Measurements from ENCODE around the gene MPZL1. TPM values are rescaled to one million over a fixed set of nuclear protein-coding genes. Genes with fewer than 3 reads are reported as not detected.
A peak's percentile ranks its signal among the peaks of the same experiment; 100 is the strongest.

The MPZL1 gene
- total and polyA plus RNA-seq, 2 of the 13 experiments (the other 11 are each of a cell fraction or from before 2014, with no cell fraction given), result 38.0 to 68.7 TPM

- TF ChIP-seq AHDC1 (CRISPR knock-in tag; IDR thresholded peaks at IDR 0.05; ENCODE audit: borderline replicate concordance) (0 out of 2 replicates have a peak, but pooled peaks have one; percentile 17), KDM2A (CRISPR knock-in tag; IDR thresholded peaks at IDR 0.05; ENCODE audit: borderline replicate concordance, low read depth) (peak; percentile 94; the same call in 1 of the 2 replicates), ZNF224 (CRISPR knock-in tag; IDR thresholded peaks at IDR 0.05) (no peak), ETV6 (CRISPR knock-in tag; conservative IDR thresholded peaks at IDR 0.05) (peak; percentile 65; the same call in 1 of the 2 replicates), ZBTB43 (CRISPR knock-in tag; conservative IDR thresholded peaks at IDR 0.05) (peak; percentile 29; the same call in 1 of the 2 replicates), ZFY (CRISPR knock-in tag; IDR thresholded peaks at IDR 0.05) (peak; percentile 70), ISL2 (CRISPR knock-in tag; IDR thresholded peaks at IDR 0.05) (peak; percentile 26; the same call in 1 of the 2 replicates), CHCHD3 (CRISPR knock-in tag; IDR thresholded peaks at IDR 0.05) (0 out of 2 replicates have a peak, but pooled peaks have one; percentile 55), HBP1 (CRISPR knock-in tag; IDR thresholded peaks at IDR 0.05; ENCODE audit: low read depth) (no peak), CBFB (CRISPR knock-in tag; IDR thresholded peaks at IDR 0.05) (peak; percentile 80; the same call in 1 of the 2 replicates), ZNF883 (CRISPR knock-in tag; IDR thresholded peaks at IDR 0.05; ENCODE audit: not compliant biosample characterization) (peak; percentile 41), ZNF746 (CRISPR knock-in tag; IDR thresholded peaks at IDR 0.05) (no peak; the same call in none of the 2 replicates)
- TF ChIP-seq, protein P1, sequence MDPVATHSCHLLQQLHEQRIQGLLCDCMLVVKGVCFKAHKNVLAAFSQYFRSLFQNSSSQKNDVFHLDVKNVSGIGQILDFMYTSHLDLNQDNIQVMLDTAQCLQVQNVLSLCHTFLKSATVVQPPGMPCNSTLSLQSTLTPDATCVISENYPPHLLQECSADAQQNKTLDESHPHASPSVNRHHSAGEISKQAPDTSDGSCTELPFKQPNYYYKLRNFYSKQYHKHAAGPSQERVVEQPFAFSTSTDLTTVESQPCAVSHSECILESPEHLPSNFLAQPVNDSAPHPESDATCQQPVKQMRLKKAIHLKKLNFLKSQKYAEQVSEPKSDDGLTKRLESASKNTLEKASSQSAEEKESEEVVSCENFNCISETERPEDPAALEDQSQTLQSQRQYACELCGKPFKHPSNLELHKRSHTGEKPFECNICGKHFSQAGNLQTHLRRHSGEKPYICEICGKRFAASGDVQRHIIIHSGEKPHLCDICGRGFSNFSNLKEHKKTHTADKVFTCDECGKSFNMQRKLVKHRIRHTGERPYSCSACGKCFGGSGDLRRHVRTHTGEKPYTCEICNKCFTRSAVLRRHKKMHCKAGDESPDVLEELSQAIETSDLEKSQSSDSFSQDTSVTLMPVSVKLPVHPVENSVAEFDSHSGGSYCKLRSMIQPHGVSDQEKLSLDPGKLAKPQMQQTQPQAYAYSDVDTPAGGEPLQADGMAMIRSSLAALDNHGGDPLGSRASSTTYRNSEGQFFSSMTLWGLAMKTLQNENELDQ (CRISPR knock-in tag; IDR thresholded peaks at IDR 0.05; ENCODE audit: borderline replicate concordance), result no peak
- TF ChIP-seq, protein P2, sequence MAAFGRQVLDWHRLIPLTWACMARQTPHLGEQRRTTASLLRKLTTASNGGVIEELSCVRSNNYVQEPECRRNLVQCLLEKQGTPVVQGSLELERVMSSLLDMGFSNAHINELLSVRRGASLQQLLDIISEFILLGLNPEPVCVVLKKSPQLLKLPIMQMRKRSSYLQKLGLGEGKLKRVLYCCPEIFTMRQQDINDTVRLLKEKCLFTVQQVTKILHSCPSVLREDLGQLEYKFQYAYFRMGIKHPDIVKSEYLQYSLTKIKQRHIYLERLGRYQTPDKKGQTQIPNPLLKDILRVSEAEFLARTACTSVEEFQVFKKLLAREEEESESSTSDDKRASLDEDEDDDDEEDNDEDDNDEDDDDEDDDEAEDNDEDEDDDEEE (CRISPR knock-in tag; IDR thresholded peaks at IDR 0.05), result no peak
Observed at GRCh38 chr1:167714439-167715156, 7.2 kb upstream of the MPZL1 start (continued).
